GM12878 (cell line): ENCODE data around the gene MAML2. TPM values are rescaled to one million over a fixed set of nuclear protein-coding genes. Genes with fewer than 3 reads are reported as not detected.

ENCODE experiments used
- BCL3 ChIP-seq: IDR thresholded peaks from 2 replicates; pipeline ENCODE4 v1.6.1; 2011; ENCODE audit warnings: borderline replicate concordance, low read depth, mild to moderate bottlenecking, moderate library complexity, low read length; ENCODE audit not compliant: insufficient read depth, poor library complexity, severe bottlenecking
- E2F4 ChIP-seq: IDR thresholded peaks from 2 replicates; pipeline ENCODE4 v1.6.1; 2012; ENCODE audit warnings: low read depth, low read length, improper control_type of control experiment
- EED ChIP-seq: sonication (generic); IDR thresholded peaks from 2 replicates; pipeline ENCODE4 v1.6.1; 2016; ENCODE audit warnings: antibody characterized with exemption, low read depth
- EZH2 ChIP-seq: IDR thresholded peaks from 2 replicates; pipeline ENCODE4 v1.6.1; 2012; ENCODE audit warnings: low read depth, mild to moderate bottlenecking, control low read depth, inconsistent platforms, low read length, borderline replicate concordance; ENCODE audit not compliant: control insufficient read depth
- HDGF ChIP-seq: fragments of 450-650 bp; IDR thresholded peaks from 2 replicates; pipeline ENCODE4 v1.6.1; 2016; ENCODE audit warnings: antibody characterized with exemption
- JUNB ChIP-seq: IDR thresholded peaks from 2 replicates; pipeline ENCODE4 v1.6.1; 2016; ENCODE audit warnings: antibody characterized with exemption, mild to moderate bottlenecking
- MXI1 ChIP-seq: fragments of 150-350 bp; IDR thresholded peaks from 2 replicates; pipeline ENCODE4 v1.6.1; 2011; ENCODE audit warnings: low read depth, mild to moderate bottlenecking, inconsistent platforms, low read length, improper control_type of control experiment
- NR2C1 ChIP-seq: fragments of 450-650 bp; IDR thresholded peaks from 2 replicates; pipeline ENCODE4 v1.6.1; 2017; ENCODE audit warnings: antibody characterized with exemption, mild to moderate bottlenecking, moderate library complexity
- PBX3 ChIP-seq: IDR thresholded peaks from 2 replicates; pipeline ENCODE4 v1.6.1; 2011; ENCODE audit warnings: mild to moderate bottlenecking, low read depth, low read length, moderate library complexity; ENCODE audit not compliant: insufficient replicate concordance
- PML ChIP-seq: IDR thresholded peaks from 2 replicates; pipeline ENCODE4 v1.6.1; 2012; ENCODE audit warnings: low read length, inconsistent platforms
- PRDM15 ChIP-seq: fragments of 450-650 bp; formaldehyde crosslinking; IDR thresholded peaks from 2 replicates; pipeline ENCODE4 v1.4.0; 2020; ENCODE audit warnings: mild to moderate bottlenecking, moderate library complexity
- RB1 ChIP-seq: fragments of 450-650 bp; formaldehyde crosslinking; IDR thresholded peaks from 2 replicates; pipeline ENCODE4 v1.6.1; 2017; ENCODE audit warnings: mild to moderate bottlenecking, borderline replicate concordance
- RELA ChIP-seq: fragments of 450-650 bp; IDR thresholded peaks from 2 replicates; pipeline ENCODE4 v1.8.0; 2014; ENCODE audit warnings: borderline replicate concordance; ENCODE audit not compliant: partially characterized antibody
- SMARCA5 ChIP-seq: fragments of 450-650 bp; IDR thresholded peaks from 2 replicates; pipeline ENCODE4 v1.6.1; 2017; ENCODE audit warnings: mild to moderate bottlenecking
- SREBF2 ChIP-seq: IDR thresholded peaks from 2 replicates; pipeline ENCODE4 v1.6.1; 2012; ENCODE audit warnings: mild to moderate bottlenecking, low read length
- STAT3 ChIP-seq: IDR thresholded peaks from 2 replicates; pipeline ENCODE4 v1.6.1; 2011; ENCODE audit warnings: low read depth, low read length, improper control_type of control experiment
- WRNIP1 ChIP-seq: IDR thresholded peaks from 2 replicates; pipeline ENCODE4 v1.6.1; 2011; ENCODE audit warnings: low read depth, low read length, improper control_type of control experiment, borderline replicate concordance
- ZNF24 ChIP-seq: fragments of 450-650 bp; IDR thresholded peaks from 2 replicates; pipeline ENCODE4 v1.6.1; 2017; ENCODE audit warnings: antibody characterized with exemption, mild to moderate bottlenecking
- ZNF592 ChIP-seq: fragments of 450-650 bp; IDR thresholded peaks from 2 replicates; pipeline ENCODE4 v1.6.1; 2017; ENCODE audit warnings: mild to moderate bottlenecking, moderate library complexity
- polyA plus RNA-seq, 11 experiments: library from polyadenylated mRNA; depleted of rRNA in 4 of 11; unstranded in 6 of 11; stranded (reverse) in 5 of 11; fragments of >200 nt; fragmentation: Nextera tagmentation in 4 of 11; fragmentation: Illumina TruSeq in 1 of 11; extraction: Ambion mirVana in 4 of 11; extraction: Trizol in 1 of 11; gene quantifications; 1 replicate in 1 of 11; 2 replicates in 10 of 11; pipeline versions ENCODE4 v1.2.1 to v1.2.3, GENCODE V29; 2011 to 2016; ENCODE audit warnings: inconsistent platforms in 2 of 11, missing spikeins in 2 of 11, low read depth in 1 of 11
- total RNA-seq, 4 experiments: library from RNA; depleted of rRNA in 3 of 4; stranded (reverse); fragments of >200 nt in 3 of 4; fragmentation: Illumina TruSeq in 1 of 4; extraction: Trizol in 1 of 4; gene quantifications; 2 replicates each; pipeline versions ENCODE4 v1.2.1 to v1.2.3, GENCODE V29; 2013 to 2021

Gene MAML2
- total and polyA plus RNA-seq, 10 of the 15 experiments (the other 5 are each of a cell fraction or from before 2014, with no cell fraction given): 2.5 to 15.1 (median 12.0) TPM

- TF ChIP-seq PBX3: no peak
- no peak; the same call in 1 of the 2 replicates for TF ChIP-seq MXI1
- TF ChIP-seq PML: peak; percentile 56; the same call in 1 of the 2 replicates
- no peak for TF ChIP-seq PRDM15 (CRISPR knock-in tag)
- no peak for TF ChIP-seq E2F4
- TF ChIP-seq ZNF592: no peak
- no peak for TF ChIP-seq SMARCA5
- peak; percentile 38; the same call in 1 of the 2 replicates for TF ChIP-seq JUNB
- TF ChIP-seq RB1: no peak
- no peak for TF ChIP-seq STAT3
- peak; percentile 68 for TF ChIP-seq BCL3
- TF ChIP-seq SREBF2: no peak
- TF ChIP-seq NR2C1: no peak
- TF ChIP-seq HDGF: no peak
- TF ChIP-seq ZNF24: no peak
- TF ChIP-seq WRNIP1: no peak
- no peak for TF ChIP-seq RELA
- peak; percentile 90 for TF ChIP-seq EED
- no peak for TF ChIP-seq EZH2
Observed at GRCh38 chr11:96185220-96185768, 157.7 kb downstream of the MAML2 start (continued).
